GM23248 (cell line): ENCODE data around the gene PPP2R5B.

Experiments
- EZH2 ChIP-seq: fragments of 200-600 bp; sonication (generic); IDR thresholded peaks from 2 replicates; pipeline ENCODE4 v1.6.1; 2018; ENCODE audit warnings: antibody characterized with exemption, mild to moderate bottlenecking; ENCODE audit not compliant: insufficient read depth, poor library complexity, severe bottlenecking
- EZH2phosphoT487 ChIP-seq: fragments of 200-600 bp; sonication (generic); IDR thresholded peaks from 2 replicates; pipeline ENCODE4 v1.6.1; 2018; ENCODE audit warnings: antibody characterized with exemption, moderate library complexity, mild to moderate bottlenecking, low read depth; ENCODE audit not compliant: insufficient read depth

DNA sequence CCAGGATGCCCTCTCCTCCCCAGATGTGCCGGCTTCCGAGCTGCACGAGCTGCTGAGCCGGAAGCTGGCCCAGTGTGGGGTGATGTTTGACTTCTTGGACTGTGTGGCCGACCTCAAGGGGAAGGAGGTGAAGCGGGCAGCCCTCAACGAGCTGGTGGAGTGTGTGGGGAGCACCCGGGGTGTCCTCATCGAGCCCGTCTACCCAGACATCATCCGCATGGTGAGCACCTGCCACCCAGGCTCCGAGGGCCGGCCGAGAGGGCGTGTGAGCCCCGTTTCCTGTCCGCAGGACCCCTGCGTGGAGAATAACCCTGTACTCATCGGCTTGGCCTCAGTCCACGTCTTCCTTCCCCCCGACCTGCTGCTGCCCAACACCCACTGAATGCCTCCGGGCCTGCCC, 2.2 kb downstream of the PPP2R5B start:
- TF ChIP-seq EZH2 (no peak), EZH2phosphoT487 (no peak)
